GM15510 (cell line): ENCODE data around the gene POU2F2.

Experiments
- POLR2A ChIP-seq: IDR thresholded peaks from 3 replicates; pipeline ENCODE4 v1.6.1; 2011; ENCODE audit warnings: borderline replicate concordance; ENCODE audit not compliant: insufficient read length; ENCODE audit errors: extremely low read depth

Gene POU2F2

GRCh38 chr19:42132030-42132628 is at the start of gene POU2F2:
TSS of gene POU2F2 (minus strand) at chr19:42132446. CDS start at chr19:42132411, 35 bp downstream.
- TF ChIP-seq POLR2A = peak; percentile 76

GRCh38 chr19:42178791-42179674 is 46.8 kb upstream of the POU2F2 start:
- TF ChIP-seq POLR2A = no peak

GRCh38 chr19:42177686-42178019 is 45.4 kb upstream of the POU2F2 start:
- TF ChIP-seq POLR2A = no peak

- no peak for TF ChIP-seq POLR2A
Measured at GRCh38 chr19:42176990-42177685, 44.9 kb upstream of the POU2F2 start.

- no peak for TF ChIP-seq POLR2A
Measured at GRCh38 chr19:42176649-42176989, 44.4 kb upstream of the POU2F2 start.

- no peak for TF ChIP-seq POLR2A
Measured at GRCh38 chr19:42175952-42176648, 43.9 kb upstream of the POU2F2 start.

GRCh38 chr19:42174958-42175734 is 42.9 kb upstream of the POU2F2 start:
- no peak for TF ChIP-seq POLR2A

GRCh38 chr19:42174188-42174587 is 41.9 kb upstream of the POU2F2 start:
- no peak for TF ChIP-seq POLR2A

- TF ChIP-seq POLR2A = no peak
Measured at GRCh38 chr19:42173695-42174094, 41.4 kb upstream of the POU2F2 start.

GRCh38 chr19:42172261-42172660 is 40.0 kb upstream of the POU2F2 start:
- no peak for TF ChIP-seq POLR2A

- TF ChIP-seq POLR2A = no peak
Measured at GRCh38 chr19:42170715-42171114, 38.5 kb upstream of the POU2F2 start.

GRCh38 chr19:42169486-42170413 is 37.5 kb upstream of the POU2F2 start:
- TF ChIP-seq POLR2A = no peak

- TF ChIP-seq POLR2A = no peak
Measured at GRCh38 chr19:42168206-42168605, 36.0 kb upstream of the POU2F2 start.
